ENCODE measurements around the gene CACNA1C. TPM values are rescaled to one million over a fixed set of nuclear protein-coding genes. Genes with fewer than 3 reads are reported as not detected.

Gene CACNA1C
- total and polyA plus RNA-seq, 2 of the 4 experiments (the other 2 are of a cell fraction): 1.6 to 2.6 TPM

DNA sequence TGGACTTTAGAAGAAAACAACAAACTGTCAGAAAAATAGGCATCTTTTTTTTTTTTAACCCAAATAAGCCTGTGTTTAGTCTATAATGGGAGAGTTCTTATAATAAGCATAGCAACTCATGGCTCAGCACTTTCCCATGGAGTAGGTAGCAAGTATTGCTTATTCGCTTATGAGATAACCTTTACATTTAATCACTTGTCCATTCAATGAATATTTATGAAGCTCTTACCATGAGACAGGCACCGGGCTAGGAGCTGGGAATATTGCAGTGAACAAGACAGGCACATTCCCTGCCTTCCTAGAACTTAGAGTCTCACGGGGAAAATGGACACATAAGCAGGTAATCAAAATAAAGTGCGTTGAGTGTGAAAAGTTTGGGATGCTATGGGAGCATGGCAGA, 38.6 kb upstream of the CACNA1C start:
- Histone ChIP-seq H3K4me1 (ENCODE audit: control insufficient read depth, insufficient read depth, low read length) (peaks cover 12% of the 10 kb centered on the region), H3K14ac (replicated peaks; ENCODE audit: low read depth, low read length) (peak overlapping the region; percentile 12), H4K5ac (ENCODE audit: low read depth, low read length) (peak overlapping the region; percentile 18; the same call in 1 of the 2 replicates), H3K4me2 (ENCODE audit: low read depth, low read length) (no peak overlapping the region; the same call in 1 of the 2 replicates), H3K36me3 (ENCODE audit: control insufficient read depth, insufficient read depth, low read length) (no peaks in the 10 kb centered on the region), H2BK120ac (ENCODE audit: low read depth, low read length) (no peak overlapping the region; the same call in 1 of the 2 replicates), H3K56ac (ENCODE audit: extremely low read depth, insufficient read depth, low read length) (no peak overlapping the region), H2BK5ac (ENCODE audit: low read depth, low read length, poor library complexity, severe bottlenecking) (no peak overlapping the region), H4K8ac (ENCODE audit: low read depth in 2 of 2, low read length in 2 of 2) (no peak overlapping the region), H3K9me3 (ENCODE audit: control insufficient read depth, insufficient read depth, low read length) (no peaks in the 10 kb centered on the region), H4K20me1 (ENCODE audit: insufficient read depth, low read length) (no peaks in the 10 kb centered on the region), H2BK15ac (ENCODE audit: low read depth, low read length) (0 out of 3 replicates have a peak overlapping the region, but pooled peaks have one; percentile 7), H2AK9ac (replicated peaks; ENCODE audit: low read depth, low read length, poor library complexity) (no peak overlapping the region), H3K9me1 (ENCODE audit: insufficient read depth, low read length) (peaks cover 9% of the 10 kb centered on the region), H3K4me3 (ENCODE audit: insufficient read depth, low read depth, low read length) (no peak overlapping the region), H3K27me3 (ENCODE audit: control insufficient read depth, insufficient read depth, low read length) (no peaks in the 10 kb centered on the region), H3K18ac (ENCODE audit: low read depth, low read length) (peak overlapping the region; percentile 67; the same call in 1 of the 2 replicates), H2BK20ac (ENCODE audit: low read depth, low read length) (0 out of 2 replicates have a peak overlapping the region, but pooled peaks have one; percentile 21), H3K23ac (ENCODE audit: low read depth, low read length) (no peak overlapping the region), H3K4ac (ENCODE audit: low read depth, low read length) (peak overlapping the region; percentile 25; the same call in 1 of the 2 replicates), H3K27ac (ENCODE audit: insufficient read depth, low read length) (peak overlapping the region; percentile 34; the same call in 1 of the 2 replicates), H2AFZ (replicated peaks; ENCODE audit: low read length, poor library complexity) (no peak overlapping the region), H4K91ac (ENCODE audit: insufficient read depth, low read depth, low read length) (no peak overlapping the region), H2AK5ac (ENCODE audit: low read depth, low read length) (no peak overlapping the region), H3K79me1 (ENCODE audit: low read depth in 1 of 2, low read length in 2 of 2) (no peaks in the 10 kb centered on the region), H3K9ac (ENCODE audit: low read depth, low read length) (no peak overlapping the region)
- ATAC-seq (ENCODE audit: low read depth) (peak; percentile 18; the same call in 1 of the 2 replicates), DNase-seq (no peak)
- in situ Hi-C loops (cut with MboI; ENCODE audit: low sequenced_read_pairs): no loop called here
- TF ChIP-seq, protein P1, sequence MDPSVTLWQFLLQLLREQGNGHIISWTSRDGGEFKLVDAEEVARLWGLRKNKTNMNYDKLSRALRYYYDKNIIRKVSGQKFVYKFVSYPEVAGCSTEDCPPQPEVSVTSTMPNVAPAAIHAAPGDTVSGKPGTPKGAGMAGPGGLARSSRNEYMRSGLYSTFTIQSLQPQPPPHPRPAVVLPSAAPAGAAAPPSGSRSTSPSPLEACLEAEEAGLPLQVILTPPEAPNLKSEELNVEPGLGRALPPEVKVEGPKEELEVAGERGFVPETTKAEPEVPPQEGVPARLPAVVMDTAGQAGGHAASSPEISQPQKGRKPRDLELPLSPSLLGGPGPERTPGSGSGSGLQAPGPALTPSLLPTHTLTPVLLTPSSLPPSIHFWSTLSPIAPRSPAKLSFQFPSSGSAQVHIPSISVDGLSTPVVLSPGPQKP (IDR thresholded peaks at IDR 0.05; ENCODE audit: borderline replicate concordance, low read depth, low read length): no peak
- TF ChIP-seq BHLHE40 (IDR thresholded peaks at IDR 0.05; ENCODE audit: low read depth, low read length): no peak
- no peak for TF ChIP-seq RFX5 (IDR thresholded peaks at IDR 0.05; ENCODE audit: low read depth, low read length)
- no peak for TF ChIP-seq CEBPB (IDR thresholded peaks at IDR 0.05; ENCODE audit: low read depth, low read length)
- no peak for TF ChIP-seq MAFK (IDR thresholded peaks at IDR 0.05; ENCODE audit: low read depth, low read length)
- no peak for TF ChIP-seq CHD1 (IDR thresholded peaks at IDR 0.05; ENCODE audit: low read depth, low read length)
- TF ChIP-seq POLR2A (IDR thresholded peaks at IDR 0.05; ENCODE audit: low read depth, low read length): no peak
- no peak for TF ChIP-seq FOS (IDR thresholded peaks at IDR 0.05; ENCODE audit: low read depth, low read length)
- TF ChIP-seq MXI1 (IDR thresholded peaks at IDR 0.05; ENCODE audit: borderline replicate concordance, low read depth, low read length): no peak
- TF ChIP-seq, protein P2, sequence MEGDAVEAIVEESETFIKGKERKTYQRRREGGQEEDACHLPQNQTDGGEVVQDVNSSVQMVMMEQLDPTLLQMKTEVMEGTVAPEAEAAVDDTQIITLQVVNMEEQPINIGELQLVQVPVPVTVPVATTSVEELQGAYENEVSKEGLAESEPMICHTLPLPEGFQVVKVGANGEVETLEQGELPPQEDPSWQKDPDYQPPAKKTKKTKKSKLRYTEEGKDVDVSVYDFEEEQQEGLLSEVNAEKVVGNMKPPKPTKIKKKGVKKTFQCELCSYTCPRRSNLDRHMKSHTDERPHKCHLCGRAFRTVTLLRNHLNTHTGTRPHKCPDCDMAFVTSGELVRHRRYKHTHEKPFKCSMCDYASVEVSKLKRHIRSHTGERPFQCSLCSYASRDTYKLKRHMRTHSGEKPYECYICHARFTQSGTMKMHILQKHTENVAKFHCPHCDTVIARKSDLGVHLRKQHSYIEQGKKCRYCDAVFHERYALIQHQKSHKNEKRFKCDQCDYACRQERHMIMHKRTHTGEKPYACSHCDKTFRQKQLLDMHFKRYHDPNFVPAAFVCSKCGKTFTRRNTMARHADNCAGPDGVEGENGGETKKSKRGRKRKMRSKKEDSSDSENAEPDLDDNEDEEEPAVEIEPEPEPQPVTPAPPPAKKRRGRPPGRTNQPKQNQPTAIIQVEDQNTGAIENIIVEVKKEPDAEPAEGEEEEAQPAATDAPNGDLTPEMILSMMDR (conservative IDR thresholded peaks at IDR 0.05; ENCODE audit: low read depth, low read length): no peak
- TF ChIP-seq NFE2L2 (IDR thresholded peaks at IDR 0.05; ENCODE audit: low read depth, low read length): no peak
- TF ChIP-seq, protein P3, sequence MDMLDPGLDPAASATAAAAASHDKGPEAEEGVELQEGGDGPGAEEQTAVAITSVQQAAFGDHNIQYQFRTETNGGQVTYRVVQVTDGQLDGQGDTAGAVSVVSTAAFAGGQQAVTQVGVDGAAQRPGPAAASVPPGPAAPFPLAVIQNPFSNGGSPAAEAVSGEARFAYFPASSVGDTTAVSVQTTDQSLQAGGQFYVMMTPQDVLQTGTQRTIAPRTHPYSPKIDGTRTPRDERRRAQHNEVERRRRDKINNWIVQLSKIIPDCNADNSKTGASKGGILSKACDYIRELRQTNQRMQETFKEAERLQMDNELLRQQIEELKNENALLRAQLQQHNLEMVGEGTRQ (IDR thresholded peaks at IDR 0.05; ENCODE audit: low read depth, low read length): no peak
- TF ChIP-seq RCOR1 (IDR thresholded peaks at IDR 0.05; ENCODE audit: insufficient replicate concordance, low read length): no peak
- TF ChIP-seq RAD21 (IDR thresholded peaks at IDR 0.05; ENCODE audit: low read length): no peak
- TF ChIP-seq SMC3 (IDR thresholded peaks at IDR 0.05; ENCODE audit: low read depth, low read length): no peak
- TF ChIP-seq MAZ (IDR thresholded peaks at IDR 0.05; ENCODE audit: borderline replicate concordance, low read depth, low read length): no peak
- dilution Hi-C loops (cut with HindIII; ENCODE audit: low sequenced_read_pairs, unreplicated experiment): no loop called here
- no TSS peak for BruUV-seq (replicated peaks)
- CTCF ChIA-PET: interaction anchor here (2.0 kb wide), 1 partner anchor 9 kb away, joined by 6 read pairs; no protein-coding TSS in a partner anchor
- WGBS, 2 experiments (ENCODE audit: extremely low coverage in 2 of 2, insufficient read length in 1 of 2): 72% methylated on average over 3 of the region's 4 CpGs; no CpG with 5 or more reads in 1 of the 2 experiments
- intact Hi-C loops (cut with micrococcal nuclease): no loop called here
- POLR2A ChIA-PET (ENCODE audit: unreplicated experiment): no interaction called here

Data from IMR-90 (cell line).